HepG2 (cell line): ENCODE measurements around the gene DCC. TPM values are rescaled to one million over a fixed set of nuclear protein-coding genes. Genes with fewer than 3 reads are reported as not detected.

Source experiments
- ATAC-seq: fragments of 200-7000 bp; cut with Tn5 transposase; 3 replicates; pipeline ENCODE4 v1.9.1; 2020; ENCODE audit warnings: mild to moderate bottlenecking, moderate library complexity
- BruUV-seq: library from RNA; stranded (reverse); fragments of 400-500 nt; replicated peaks from 2 replicates; lab custom pipeline; 2021; lab: Mats Ljungman, UMichigan
- CTCF ChIA-PET: fragments of 300-600 bp; formaldehyde crosslinking; extraction: SDS; loops from one replicate; lab custom pipeline; 2021; ENCODE audit warnings: low total read pairs, inconsistent platforms, low intra/inter-chr PET ratio; lab: Yijun Ruan, JAX
- POLR2A ChIA-PET: fragments of 350-600 bp; sonication (Branson Sonifier 250); formaldehyde crosslinking; loops from one replicate; lab custom pipeline; 2020; ENCODE audit warnings: antibody characterized with exemption, inconsistent platforms; lab: Yijun Ruan, JAX
- DNase-seq: peaks from one replicate; pipeline ENCODE4 v3.0.0-alpha.2; 2015; ENCODE audit warnings: low spot score
- FAIRE-seq: peaks from 3 replicates; lab custom pipeline; 2011; peaks lifted over from hg19 to GRCh38; lab: Jason Lieb, UNC
- H2AFZ ChIP-seq: one replicate; pipeline ENCODE4 v1.6.1; 2011; ENCODE audit warnings: low read length, inconsistent platforms
- H3K27ac ChIP-seq: fragments of 300-600 bp; 3 replicates; pipeline ENCODE4 v1.8.0; 2011; ENCODE audit warnings: mixed run types, mild to moderate bottlenecking, mixed read lengths, low read length, inconsistent platforms; ENCODE audit not compliant: insufficient read depth; ENCODE audit errors: extremely low read length
- H3K27me3 ChIP-seq, 2 experiments: fragments of 200-600 bp in 1 of 2; 2 replicates in 1 of 2; 3 replicates in 1 of 2; pipeline versions ENCODE4 v1.6.0 to v1.8.0; 2011; ENCODE audit warnings: low read length in 2 of 2, mild to moderate bottlenecking in 2 of 2, moderate library complexity in 2 of 2, inconsistent platforms in 1 of 2; ENCODE audit not compliant: insufficient read depth in 2 of 2, control insufficient read depth in 1 of 2
- H3K36me3 ChIP-seq, 2 experiments: fragments of 200-600 bp in 1 of 2; replicated peaks in 1 of 2; 2 replicates in 1 of 2; 3 replicates in 1 of 2; pipeline versions ENCODE4 v1.5.1 to v1.8.0; 2011; ENCODE audit warnings: low read length in 2 of 2, inconsistent platforms in 1 of 2; ENCODE audit not compliant: insufficient read depth in 2 of 2, control insufficient read depth in 1 of 2
- H3K4me1 ChIP-seq: 2 replicates; pipeline ENCODE4 v1.5.1; 2012; ENCODE audit warnings: low read length, inconsistent platforms; ENCODE audit not compliant: insufficient read depth
- H3K4me2 ChIP-seq: 2 replicates; pipeline ENCODE4 v1.6.0; 2011; ENCODE audit warnings: low read depth, low read length, inconsistent platforms
- H3K4me3 ChIP-seq, 3 experiments: fragments of 200-600 bp in 1 of 3; sonication (generic), shearing (Covaris generic) in 1 of 3; replicated peaks in 1 of 3; 2 replicates each; pipeline ENCODE4 v1.5.1; 2011 to 2016; ENCODE audit warnings: low read length in 3 of 3, inconsistent platforms in 2 of 3, low read depth in 2 of 3, mild to moderate bottlenecking in 2 of 3, control low read depth in 1 of 3, mixed read lengths in 1 of 3; ENCODE audit not compliant: insufficient read depth in 1 of 3
- H3K79me2 ChIP-seq: one replicate; pipeline ENCODE4 v1.6.1; 2011; ENCODE audit warnings: low read length, inconsistent platforms; ENCODE audit not compliant: insufficient read depth
- H3K9ac ChIP-seq: 2 replicates; pipeline ENCODE4 v1.6.0; 2011; ENCODE audit warnings: mild to moderate bottlenecking, low read depth, low read length, inconsistent platforms; ENCODE audit not compliant: insufficient read depth
- H3K9me3 ChIP-seq: 2 replicates; pipeline ENCODE4 v1.5.1; 2012; ENCODE audit warnings: mild to moderate bottlenecking, low read length
- H4K20me1 ChIP-seq: 2 replicates; pipeline ENCODE4 v1.6.0; 2011; ENCODE audit warnings: inconsistent platforms, mild to moderate bottlenecking, low read length, moderate library complexity; ENCODE audit not compliant: insufficient read depth
- CREB1 ChIP-seq, 2 experiments: fragments of 450-650 bp in 1 of 2; IDR thresholded peaks; 2 replicates each; pipeline ENCODE4 v1.6.1; 2016 to 2017; ENCODE audit warnings: control low read depth in 1 of 2, mild to moderate bottlenecking in 1 of 2, missing compliant biosample characterization in 1 of 2, missing genetic modification characterization in 1 of 2
- HMG20A ChIP-seq: IDR thresholded peaks from 2 replicates; pipeline ENCODE4 v1.6.1; 2016; ENCODE audit warnings: borderline replicate concordance
- HNRNPK ChIP-seq: fragments of 200-400 bp; formaldehyde crosslinking; IDR thresholded peaks from 2 replicates; pipeline ENCODE4 v1.6.1; 2018; ENCODE audit warnings: low read length, low read depth, moderate library complexity, mild to moderate bottlenecking; ENCODE audit not compliant: poor library complexity, severe bottlenecking
- IKZF1 ChIP-seq: fragments of 450-650 bp; IDR thresholded peaks from 2 replicates; pipeline ENCODE4 v1.7.1; 2016
- MED1 ChIP-seq: sonication (generic); formaldehyde crosslinking; IDR thresholded peaks from 2 replicates; pipeline ENCODE4 v1.4.0; 2020; ENCODE audit warnings: missing genetic modification reagents
- NFYB ChIP-seq: sonication (generic); formaldehyde crosslinking; IDR thresholded peaks from 2 replicates; pipeline ENCODE4 v1.4.0; 2020; ENCODE audit warnings: missing genetic modification reagents
- SALL2 ChIP-seq: sonication (generic); formaldehyde crosslinking; IDR thresholded peaks from 2 replicates; pipeline ENCODE4 v1.8.1; 2023; ENCODE audit warnings: mild to moderate bottlenecking, missing genetic modification reagents, inconsistent platforms
- ZNF329 ChIP-seq: sonication (generic); formaldehyde crosslinking; IDR thresholded peaks from 2 replicates; pipeline ENCODE4 v1.9.0; 2021; ENCODE audit warnings: low read depth, mild to moderate bottlenecking, missing genetic modification reagents
- ZNF550 ChIP-seq: sonication (generic); formaldehyde crosslinking; IDR thresholded peaks from 2 replicates; pipeline ENCODE4 v1.4.0; 2020; ENCODE audit warnings: mild to moderate bottlenecking, missing genetic modification reagents, borderline replicate concordance
- ZNF605 ChIP-seq: sonication (generic); formaldehyde crosslinking; IDR thresholded peaks from 2 replicates; pipeline ENCODE4 v1.8.0; 2022; ENCODE audit warnings: mild to moderate bottlenecking, missing genetic modification reagents
- WGBS: methylation state at CpG from one replicate; pipeline ENCODE4 v1.1.6; 2017; ENCODE audit warnings: low lambda C conversion rate; 5-methylcytosine and 5-hydroxymethylcytosine counted together
- in situ Hi-C: cut with HindIII; loops from 2 replicates; pipeline ENCODE4 v1.10.0; 2017; ENCODE audit warnings: low pct_unique_long_range_greater_than_20kb; ENCODE audit not compliant: extremely low pct_ligation_motif_present
- intact Hi-C: fragments of 100-400 bp; cut with micrococcal nuclease; formaldehyde crosslinking; loops from one replicate; pipeline ENCODE4 v1.10.0; 2022; ENCODE audit not compliant: unreplicated experiment
- polyA plus RNA-seq, 8 experiments: library from polyadenylated mRNA; depleted of rRNA in 3 of 8; stranded (reverse) in 7 of 8; unstranded in 1 of 8; fragments of >200 nt; fragmentation: Illumina TruSeq in 4 of 8; extraction: Trizol in 4 of 8; gene quantifications; 2 replicates each; pipeline versions ENCODE4 v1.2.1 to v1.2.3, GENCODE V29; 2011 to 2016; ENCODE audit warnings: low read depth in 4 of 8, missing spikeins in 1 of 8, mixed read lengths in 1 of 8; ENCODE audit not compliant: insufficient read depth in 1 of 8
- total RNA-seq, 5 experiments: library from RNA; depleted of rRNA; stranded (reverse); fragments of >200 nt; fragmentation: Illumina TruSeq; extraction: Trizol; gene quantifications; 2 replicates each; pipeline ENCODE4 v1.2.3, GENCODE V29; 2016; ENCODE audit warnings: low read depth in 1 of 5
- TF ChIP-seq, protein P1 (sequence below): sonication (generic); formaldehyde crosslinking; IDR thresholded peaks from 2 replicates; pipeline ENCODE4 v1.9.0; 2021; ENCODE audit warnings: missing genetic modification reagents, borderline replicate concordance

DCC gene
- total and polyA plus RNA-seq, 2 of the 13 experiments (the other 11 are each of a cell fraction or from before 2014, with no cell fraction given), result not detected

DNA sequence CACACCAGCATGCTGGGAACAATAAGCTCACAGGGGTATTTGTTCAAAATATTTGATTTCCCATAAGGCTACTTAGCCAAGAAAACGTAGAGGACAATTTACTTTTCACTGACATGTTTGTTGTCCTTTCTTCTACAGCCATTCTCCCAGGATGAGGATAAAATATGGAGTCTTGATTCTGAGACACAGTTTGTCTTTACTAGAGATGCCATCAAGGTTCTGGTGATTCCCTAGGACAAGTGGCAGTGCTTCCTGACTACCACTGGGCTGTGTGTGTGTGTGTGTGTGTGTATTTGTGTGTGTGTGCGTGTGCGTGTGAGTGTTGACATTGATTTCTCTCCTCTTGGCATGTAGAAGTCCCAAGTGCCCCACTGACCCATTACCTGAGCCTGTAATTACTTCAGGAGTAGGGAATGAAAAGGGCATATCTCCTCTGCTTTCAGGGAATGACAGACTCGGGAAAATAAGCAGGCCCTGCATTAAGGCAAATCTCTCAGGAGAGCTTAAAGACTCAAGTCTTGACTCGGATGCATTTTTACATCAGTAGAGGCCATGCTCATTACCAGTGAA is 761.6 kb downstream of the DCC start (continued):
- TF ChIP-seq MED1 (no peak), CREB1 (IDR thresholded peaks at IDR 0.05) (no peak), CREB1 (CRISPR knock-in tag; IDR thresholded peaks at IDR 0.05) (no peak)
- TF ChIP-seq, protein P1, sequence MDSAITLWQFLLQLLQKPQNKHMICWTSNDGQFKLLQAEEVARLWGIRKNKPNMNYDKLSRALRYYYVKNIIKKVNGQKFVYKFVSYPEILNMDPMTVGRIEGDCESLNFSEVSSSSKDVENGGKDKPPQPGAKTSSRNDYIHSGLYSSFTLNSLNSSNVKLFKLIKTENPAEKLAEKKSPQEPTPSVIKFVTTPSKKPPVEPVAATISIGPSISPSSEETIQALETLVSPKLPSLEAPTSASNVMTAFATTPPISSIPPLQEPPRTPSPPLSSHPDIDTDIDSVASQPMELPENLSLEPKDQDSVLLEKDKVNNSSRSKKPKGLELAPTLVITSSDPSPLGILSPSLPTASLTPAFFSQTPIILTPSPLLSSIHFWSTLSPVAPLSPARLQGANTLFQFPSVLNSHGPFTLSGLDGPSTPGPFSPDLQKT (CRISPR knock-in tag), result no peak
- TF ChIP-seq, all 625 proteins: peak for 0

- WGBS, result 2% methylated on average over 3 of the region's 3 CpGs
- no peaks in the 10 kb centered on the region for H3K36me3 ChIP-seq
- in situ Hi-C loops, result no loop called here
- TF ChIP-seq HMG20A (CRISPR knock-in tag), result no peak
- TF ChIP-seq ZNF605 (CRISPR knock-in tag), result no peak
- TF ChIP-seq ZNF329, result no peak
- TF ChIP-seq SALL2 (CRISPR knock-in tag), result no peak
- no peak for TF ChIP-seq NFYB (CRISPR knock-in tag)
- no peak for TF ChIP-seq HNRNPK
- TF ChIP-seq ZNF550 (CRISPR knock-in tag), result no peak
- no peak for TF ChIP-seq IKZF1
- no peaks in the 10 kb centered on the region for H3K79me2 ChIP-seq
- H3K4me3 ChIP-seq, result no peak overlapping the region
- H3K27ac ChIP-seq, result no peak overlapping the region
- no peaks in the 10 kb centered on the region for H3K27me3 ChIP-seq
- no peak overlapping the region for H2AFZ ChIP-seq
- CTCF ChIA-PET, result no interaction called here
- no peak overlapping the region for H3K4me2 ChIP-seq
- BruUV-seq, result no TSS peak
- DNase-seq, result no peak
- peaks cover 19% of the 10 kb centered on the region for H3K9me3 ChIP-seq
- no peak for FAIRE-seq
- H4K20me1 ChIP-seq, result no peaks in the 10 kb centered on the region
- no peaks in the 10 kb centered on the region for H3K4me1 ChIP-seq
- intact Hi-C loops, result no loop called here
- POLR2A ChIA-PET, result no interaction called here
- H3K9ac ChIP-seq, result no peak overlapping the region
- ATAC-seq, result no peak
These were observed 774.4 kb downstream of the DCC start for GRCh38 chr18:53114441-53114840.
